ENCODE measurements around the gene NR4A3. TPM values are rescaled to one million over a fixed set of nuclear protein-coding genes. Genes with fewer than 3 reads are reported as not detected.

The NR4A3 gene
- polyA plus RNA-seq, 1 of the 3 experiments (the other 2 are of a cell fraction) = 1.3 TPM

- Histone ChIP-seq H3K9ac (no peak overlapping the region), H3K9me2 (no peaks in the 10 kb centered on the region), H3K4me1 (ENCODE audit: control insufficient read depth in 1 of 2, insufficient read depth in 2 of 2, low read depth in 1 of 2, low read length in 1 of 2) (no peaks in the 10 kb centered on the region), H3K79me2 (ENCODE audit: insufficient read depth) (no peaks in the 10 kb centered on the region), H3K9me3 (no peaks in the 10 kb centered on the region), H3K36me3 (replicated peaks in 1 of 2; ENCODE audit: control insufficient read depth in 1 of 2, insufficient read depth in 2 of 2, low read length in 1 of 2) (no peaks in the 10 kb centered on the region), H3K4me3 (ENCODE audit: low read depth in 2 of 2, low read length in 1 of 2) (no peak overlapping the region), H3F3A (replicated peaks; ENCODE audit: insufficient read depth) (no peaks in the 10 kb centered on the region), H2AFZ (ENCODE audit: low read depth) (no peak overlapping the region), H3K4me2 (no peak overlapping the region), H3K27me3 (ENCODE audit: insufficient read depth) (no peaks in the 10 kb centered on the region), H4K20me1 (ENCODE audit: insufficient read depth) (no peaks in the 10 kb centered on the region), H3K27ac (ENCODE audit: low read depth in 2 of 2, low read length in 1 of 2) (no peak overlapping the region)
- DNase-seq = no peak
- CTCF ChIA-PET = no interaction called here
- no peak for TF ChIP-seq FOSL2 (IDR thresholded peaks at IDR 0.05; ENCODE audit: borderline replicate concordance, low read depth)
- POLR2A ChIA-PET = no interaction called here
- WGBS (ENCODE audit: low lambda C conversion rate) = 100% methylated on average over 1 of the region's 1 CpG
These were observed 25.5 kb upstream of the NR4A3 start for GRCh38 chr9:99796231-99796630.

- no peaks in the 10 kb centered on the region for H3K27me3 ChIP-seq (ENCODE audit: insufficient read depth)
- H2AFZ ChIP-seq (ENCODE audit: low read depth) = no peak overlapping the region
- no peaks in the 10 kb centered on the region for H3K9me3 ChIP-seq
- ChIA-PET POLR2A (no interaction called here), CTCF (no interaction called here)
- no peaks in the 10 kb centered on the region for H3F3A ChIP-seq (replicated peaks; ENCODE audit: insufficient read depth)
- H3K9ac ChIP-seq = no peak overlapping the region
- H3K9me2 ChIP-seq = no peaks in the 10 kb centered on the region; the same call in 1 of the 2 replicates
- H4K20me1 ChIP-seq (ENCODE audit: insufficient read depth) = no peaks in the 10 kb centered on the region
- no peak overlapping the region for H3K4me2 ChIP-seq
- H3K27ac ChIP-seq (ENCODE audit: low read depth in 2 of 2, low read length in 1 of 2) = no peak overlapping the region
- 95% methylated on average over 3 of the region's 3 CpGs for WGBS (ENCODE audit: low lambda C conversion rate)
- TF ChIP-seq GATA2 (CRISPR knock-in tag; IDR thresholded peaks at IDR 0.05) (no peak), RCOR1 (IDR thresholded peaks at IDR 0.05; ENCODE audit: low read length) (no peak), MAX (IDR thresholded peaks at IDR 0.05; ENCODE audit: low read depth) (no peak), ZBTB33 (IDR thresholded peaks at IDR 0.05; ENCODE audit: borderline replicate concordance, low read depth) (no peak), REST (IDR thresholded peaks at IDR 0.05; ENCODE audit: low read depth, low read length) (no peak), EP300 (IDR thresholded peaks at IDR 0.05; ENCODE audit: borderline replicate concordance in 1 of 2, low read depth in 1 of 2, low read length in 1 of 2) (no peak), NRF1 (IDR thresholded peaks at IDR 0.05; ENCODE audit: low read depth, low read length) (no peak), PBX3 (IDR thresholded peaks at IDR 0.05) (no peak), TAF1 (IDR thresholded peaks at IDR 0.05; ENCODE audit: borderline replicate concordance, low read depth, low read length) (no peak), TCF12 (IDR thresholded peaks at IDR 0.05) (no peak), FOXJ3 (CRISPR knock-in tag; IDR thresholded peaks at IDR 0.05) (no peak), FOSL2 (IDR thresholded peaks at IDR 0.05; ENCODE audit: borderline replicate concordance, low read depth) (no peak), GABPA (IDR thresholded peaks at IDR 0.05; ENCODE audit: low read depth) (no peak), RAD21 (IDR thresholded peaks at IDR 0.05; ENCODE audit: low read length) (no peak)
- H3K36me3 ChIP-seq (replicated peaks in 1 of 2; ENCODE audit: control insufficient read depth in 1 of 2, insufficient read depth in 2 of 2, low read length in 1 of 2) = peaks cover 3 to 8% of the 10 kb centered on the region in 2 experiments
- DNase-seq = no peak
- no peak overlapping the region for H3K4me3 ChIP-seq (ENCODE audit: low read depth in 2 of 2, low read length in 1 of 2)
- H3K4me1 ChIP-seq (ENCODE audit: control insufficient read depth in 1 of 2, insufficient read depth in 2 of 2, low read depth in 1 of 2, low read length in 1 of 2) = no peaks in the 10 kb centered on the region
- no peaks in the 10 kb centered on the region for H3K79me2 ChIP-seq (ENCODE audit: insufficient read depth)
These were observed 19.9 kb upstream of the NR4A3 start for GRCh38 chr9:99801775-99802174.
